Trophoblast cell (in vitro differentiated cells and primary cell): ENCODE results near the gene GOLGA8A.

Experiments
- DNase-seq, 2 donors: peaks; one replicate each; pipeline ENCODE4 v3.0.0-alpha.2; 2016
- H2AFZ ChIP-seq: 2 replicates; pipeline ENCODE4 v1.6.1; 2013; ENCODE audit warnings: low read length, moderate library complexity, mild to moderate bottlenecking; ENCODE audit not compliant: insufficient read depth, poor library complexity
- H2AK5ac ChIP-seq: 2 replicates; pipeline ENCODE4 v1.6.1; 2013; ENCODE audit warnings: mild to moderate bottlenecking, low read length
- H2BK120ac ChIP-seq: 2 replicates; pipeline ENCODE4 v1.6.1; 2013; ENCODE audit warnings: low read length, mild to moderate bottlenecking, moderate library complexity; ENCODE audit not compliant: insufficient read depth, poor library complexity
- H2BK12ac ChIP-seq: 2 replicates; pipeline ENCODE4 v1.6.1; 2013; ENCODE audit warnings: mild to moderate bottlenecking, low read length, moderate library complexity
- H2BK5ac ChIP-seq: 2 replicates; pipeline ENCODE4 v1.6.1; 2013; ENCODE audit warnings: low read length, low read depth, moderate library complexity, mild to moderate bottlenecking; ENCODE audit not compliant: poor library complexity
- H3K14ac ChIP-seq: 2 replicates; pipeline ENCODE4 v1.6.1; 2013; ENCODE audit warnings: mild to moderate bottlenecking, low read length
- H3K18ac ChIP-seq: 2 replicates; pipeline ENCODE4 v1.6.1; 2013; ENCODE audit warnings: mild to moderate bottlenecking, low read length
- H3K23ac ChIP-seq: 2 replicates; pipeline ENCODE4 v1.6.1; 2013; ENCODE audit warnings: low read length
- H3K27ac ChIP-seq: 2 replicates; pipeline ENCODE4 v1.5.1; 2013; ENCODE audit warnings: low read depth, mild to moderate bottlenecking, inconsistent platforms, low read length, moderate library complexity
- H3K27me3 ChIP-seq: 2 replicates; pipeline ENCODE4 v1.6.1; 2013; ENCODE audit warnings: inconsistent platforms, mild to moderate bottlenecking, low read length, moderate library complexity; ENCODE audit not compliant: insufficient read depth
- H3K36me3 ChIP-seq, 2 experiments: 1 replicate in 1 of 2; 2 replicates in 1 of 2; pipeline ENCODE4 v1.6.1; 2013; ENCODE audit warnings: low read length in 2 of 2, mild to moderate bottlenecking in 2 of 2, moderate library complexity in 1 of 2; ENCODE audit not compliant: insufficient read depth in 2 of 2, control insufficient read depth in 1 of 2
- H3K4ac ChIP-seq: 2 replicates; pipeline ENCODE4 v1.6.1; 2013; ENCODE audit warnings: low read depth, mild to moderate bottlenecking, low read length, moderate library complexity
- H3K4me1 ChIP-seq, 2 experiments: 1 replicate in 1 of 2; 2 replicates in 1 of 2; pipeline ENCODE4 v1.6.1; 2013; ENCODE audit warnings: low read length in 2 of 2, mild to moderate bottlenecking in 2 of 2, moderate library complexity in 1 of 2; ENCODE audit not compliant: insufficient read depth in 2 of 2, control insufficient read depth in 1 of 2
- H3K4me2 ChIP-seq: 2 replicates; pipeline ENCODE4 v1.6.1; 2013; ENCODE audit warnings: inconsistent platforms, mild to moderate bottlenecking, low read length, moderate library complexity
- H3K4me3 ChIP-seq: 2 replicates; pipeline ENCODE4 v1.5.1; 2013; ENCODE audit warnings: mild to moderate bottlenecking, low read depth, low read length, inconsistent platforms
- H3K79me1 ChIP-seq: one replicate; pipeline ENCODE4 v1.6.1; 2013; ENCODE audit warnings: low read length
- H3K79me2 ChIP-seq: 2 replicates; pipeline ENCODE4 v1.6.1; 2013; ENCODE audit warnings: low read length, mild to moderate bottlenecking; ENCODE audit not compliant: control insufficient read depth, insufficient read depth, poor library complexity
- H3K9ac ChIP-seq: 2 replicates; pipeline ENCODE4 v1.6.1; 2013; ENCODE audit warnings: mild to moderate bottlenecking, low read length
- H3K9me3 ChIP-seq: 2 replicates; pipeline ENCODE4 v1.6.1; 2013; ENCODE audit warnings: low read depth, mild to moderate bottlenecking, control low read depth, inconsistent platforms, low read length; ENCODE audit not compliant: insufficient read depth
- H4K12ac ChIP-seq: 2 replicates; pipeline ENCODE4 v1.6.1; 2013; ENCODE audit warnings: low read depth, mild to moderate bottlenecking, low read length, moderate library complexity
- H4K8ac ChIP-seq: 2 replicates; pipeline ENCODE4 v1.6.1; 2013; ENCODE audit warnings: low read depth, mild to moderate bottlenecking, low read length, moderate library complexity
- H4K91ac ChIP-seq: one replicate; pipeline ENCODE4 v1.6.1; 2013; ENCODE audit warnings: low read depth, mild to moderate bottlenecking, low read length, moderate library complexity
- WGBS: extraction: QIAGEN DNeasy Blood & Tissue Kit; methylation state at CpG from one replicate; pipeline ENCODE4 v1.1.7; 2013; ENCODE audit warnings: missing lambda C conversion rate; ENCODE audit not compliant: insufficient read length, insufficient coverage; ENCODE audit errors: extremely low coverage; 5-methylcytosine and 5-hydroxymethylcytosine counted together

GOLGA8A gene

GRCh38 chr15:34472947-34473346, 35.3 kb upstream of the GOLGA8A start:
- Histone ChIP-seq H4K8ac (no peak overlapping the region), H3K79me2 (no peaks in the 10 kb centered on the region), H4K91ac (no peak overlapping the region), H3K23ac (no peak overlapping the region), H3K18ac (no peak overlapping the region), H2AK5ac (no peak overlapping the region), H4K12ac (no peak overlapping the region), H3K4me2 (no peak overlapping the region), H3K4me1 (no peaks in the 10 kb centered on the region), H3K27ac (no peak overlapping the region), H3K79me1 (no peaks in the 10 kb centered on the region), H2BK5ac (no peak overlapping the region), H3K9me3 (no peaks in the 10 kb centered on the region), H2BK12ac (no peak overlapping the region), H3K4me3 (no peak overlapping the region), H2BK120ac (no peak overlapping the region), H3K14ac (no peak overlapping the region), H3K4ac (no peak overlapping the region), H3K36me3 (no peaks in the 10 kb centered on the region), H3K9ac (no peak overlapping the region), H3K27me3 (no peaks in the 10 kb centered on the region), H2AFZ (no peak overlapping the region)
- DNase-seq = no peak
- WGBS = no CpG with 5 or more reads among the region's 2 CpGs

- no peak overlapping the region for H4K91ac ChIP-seq
- no peak overlapping the region for H4K12ac ChIP-seq
- no peak overlapping the region for H3K4me3 ChIP-seq
- WGBS = no CpG with 5 or more reads among the region's 1 CpG
- no peak for DNase-seq
- no peak overlapping the region for H3K18ac ChIP-seq
- H2AK5ac ChIP-seq = no peak overlapping the region
- no peak overlapping the region for H2BK5ac ChIP-seq
- no peak overlapping the region for H2AFZ ChIP-seq
- no peak overlapping the region for H4K8ac ChIP-seq
- H3K9ac ChIP-seq = no peak overlapping the region
- H2BK12ac ChIP-seq = no peak overlapping the region
- H3K4ac ChIP-seq = no peak overlapping the region
- H3K27ac ChIP-seq = no peak overlapping the region
- H3K27me3 ChIP-seq = no peaks in the 10 kb centered on the region
- no peak overlapping the region for H3K4me2 ChIP-seq
- H3K4me1 ChIP-seq = no peaks in the 10 kb centered on the region
- no peaks in the 10 kb centered on the region for H3K36me3 ChIP-seq
- no peak overlapping the region for H3K14ac ChIP-seq
- H3K23ac ChIP-seq = no peak overlapping the region
- H3K9me3 ChIP-seq = no peaks in the 10 kb centered on the region
- no peaks in the 10 kb centered on the region for H3K79me2 ChIP-seq
- no peak overlapping the region for H2BK120ac ChIP-seq
- no peaks in the 10 kb centered on the region for H3K79me1 ChIP-seq
Observed at GRCh38 chr15:34470892-34471291, 33.3 kb upstream of the GOLGA8A start.

DNA sequence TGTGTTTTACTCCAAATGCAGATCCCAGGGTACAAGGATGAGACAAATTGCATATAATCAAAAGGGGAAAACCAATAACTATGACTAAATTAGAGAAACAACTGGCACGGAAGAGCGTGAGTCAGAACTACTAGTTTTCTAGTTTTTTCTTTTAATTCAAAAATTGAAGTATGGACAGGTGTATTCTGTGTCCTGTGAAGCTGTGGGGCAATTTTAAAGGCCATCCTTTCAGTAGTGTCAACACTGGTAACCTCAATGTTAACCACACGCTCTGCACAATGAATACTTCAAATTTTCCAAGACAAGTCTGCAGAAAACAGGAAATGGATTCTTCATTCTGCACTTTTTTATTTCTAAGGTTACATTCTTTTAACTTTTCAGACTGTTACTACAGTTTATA, 32.5 kb upstream of the GOLGA8A start:
- WGBS = no CpG with 5 or more reads among the region's 3 CpGs
- Histone ChIP-seq H2AK5ac (no peak overlapping the region), H3K9ac (no peak overlapping the region), H2BK5ac (no peak overlapping the region), H3K79me1 (no peaks in the 10 kb centered on the region), H3K4me1 (no peaks in the 10 kb centered on the region), H3K36me3 (no peaks in the 10 kb centered on the region), H2AFZ (no peak overlapping the region), H3K4me2 (no peak overlapping the region), H3K27me3 (no peaks in the 10 kb centered on the region), H2BK120ac (no peak overlapping the region), H3K27ac (no peak overlapping the region), H2BK12ac (no peak overlapping the region), H4K91ac (no peak overlapping the region), H3K4me3 (no peak overlapping the region), H3K9me3 (no peaks in the 10 kb centered on the region), H4K8ac (no peak overlapping the region), H3K18ac (no peak overlapping the region), H3K4ac (no peak overlapping the region), H4K12ac (no peak overlapping the region), H3K23ac (no peak overlapping the region), H3K14ac (no peak overlapping the region), H3K79me2 (no peaks in the 10 kb centered on the region)
- DNase-seq = no peak

- Histone ChIP-seq H4K8ac (no peak overlapping the region), H3K18ac (no peak overlapping the region), H4K91ac (no peak overlapping the region), H3K79me2 (no peaks in the 10 kb centered on the region), H3K9ac (no peak overlapping the region), H3K23ac (no peak overlapping the region), H3K4me2 (no peak overlapping the region), H3K27ac (no peak overlapping the region), H3K79me1 (no peaks in the 10 kb centered on the region), H2AK5ac (no peak overlapping the region), H3K4me3 (no peak overlapping the region), H2BK12ac (no peak overlapping the region), H3K4ac (no peak overlapping the region), H3K4me1 (no peaks in the 10 kb centered on the region), H4K12ac (no peak overlapping the region), H3K9me3 (no peaks in the 10 kb centered on the region), H2BK5ac (no peak overlapping the region), H2AFZ (no peak overlapping the region), H3K27me3 (no peaks in the 10 kb centered on the region), H3K36me3 (no peaks in the 10 kb centered on the region), H2BK120ac (no peak overlapping the region), H3K14ac (no peak overlapping the region)
- DNase-seq = no peak
- WGBS = no CpG with 5 or more reads among the region's 1 CpG
Observed at GRCh38 chr15:34461730-34462129, 24.1 kb upstream of the GOLGA8A start.
